Cardiac ventricle fibroblast (primary cell): ENCODE measurements around the gene FMO1. TPM values are rescaled to one million over a fixed set of nuclear protein-coding genes. Genes with fewer than 3 reads are reported as not detected.

ENCODE experiments used
- total RNA-seq: library from RNA; depleted of rRNA; stranded (reverse); fragments of >200 nt; gene quantifications from 2 replicates; pipeline ENCODE4 v1.2.3, GENCODE V29; 2015

The FMO1 gene
- 2.2 and 3.2 TPM in 2 replicates for total RNA-seq

DNA sequence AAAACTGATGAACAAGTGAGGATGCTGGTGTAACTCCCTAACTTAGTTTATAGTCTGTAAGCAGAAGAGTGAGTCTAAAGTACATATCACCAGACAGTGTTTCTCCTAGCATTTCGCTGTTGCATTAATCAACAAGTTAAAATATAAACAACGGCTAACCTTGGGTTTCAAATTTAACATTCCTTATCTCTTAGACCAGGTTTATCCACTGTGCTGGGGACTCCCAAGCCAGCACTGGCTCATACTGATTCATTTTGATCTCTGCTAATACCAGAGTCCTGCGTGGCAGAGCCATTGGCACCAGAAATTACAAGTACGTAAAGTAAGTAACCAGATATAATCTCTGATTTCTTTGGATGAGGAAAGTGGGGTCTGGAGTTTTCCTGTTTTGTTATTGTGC is at the start of gene FMO1:
FMO1 (plus strand) TSS at position 193 of the 400 bp plus-strand sequence. CDS start 9,594 bp downstream, outside the sequence.

GRCh38 chr1:171313835-171314320 is 65.6 kb downstream of the FMO1 start, which contains the start of gene FMO4:
Gene FMO4, plus strand, starts transcription at chr1:171314183. Its CDS starts 5,643 bp downstream, at chr1:171319826.

Other genes starting within 250 kb of the FMO1 start
- gene FMO3, start 157.6 kb upstream of the FMO1 start, total RNA-seq = 3.6 and 7.6 TPM in 2 replicates
- 97.5 and 98.5 TPM in 2 replicates for gene FMO2, start 63.2 kb upstream of the FMO1 start, total RNA-seq
- 4.2 and 8.2 TPM in 2 replicates for gene FMO4, start 65.7 kb downstream of the FMO1 start, total RNA-seq
- 51.7 and 54.3 TPM in 2 replicates for gene PRRC2C, start 237.0 kb downstream of the FMO1 start, total RNA-seq